ENCODE measurements around the gene DDI2. TPM values are rescaled to one million over a fixed set of nuclear protein-coding genes. Genes with fewer than 3 reads are reported as not detected.

The DDI2 gene
- total RNA-seq, 2 experiments from 2014 or later = 33.7 to 34.9 TPM

DNA sequence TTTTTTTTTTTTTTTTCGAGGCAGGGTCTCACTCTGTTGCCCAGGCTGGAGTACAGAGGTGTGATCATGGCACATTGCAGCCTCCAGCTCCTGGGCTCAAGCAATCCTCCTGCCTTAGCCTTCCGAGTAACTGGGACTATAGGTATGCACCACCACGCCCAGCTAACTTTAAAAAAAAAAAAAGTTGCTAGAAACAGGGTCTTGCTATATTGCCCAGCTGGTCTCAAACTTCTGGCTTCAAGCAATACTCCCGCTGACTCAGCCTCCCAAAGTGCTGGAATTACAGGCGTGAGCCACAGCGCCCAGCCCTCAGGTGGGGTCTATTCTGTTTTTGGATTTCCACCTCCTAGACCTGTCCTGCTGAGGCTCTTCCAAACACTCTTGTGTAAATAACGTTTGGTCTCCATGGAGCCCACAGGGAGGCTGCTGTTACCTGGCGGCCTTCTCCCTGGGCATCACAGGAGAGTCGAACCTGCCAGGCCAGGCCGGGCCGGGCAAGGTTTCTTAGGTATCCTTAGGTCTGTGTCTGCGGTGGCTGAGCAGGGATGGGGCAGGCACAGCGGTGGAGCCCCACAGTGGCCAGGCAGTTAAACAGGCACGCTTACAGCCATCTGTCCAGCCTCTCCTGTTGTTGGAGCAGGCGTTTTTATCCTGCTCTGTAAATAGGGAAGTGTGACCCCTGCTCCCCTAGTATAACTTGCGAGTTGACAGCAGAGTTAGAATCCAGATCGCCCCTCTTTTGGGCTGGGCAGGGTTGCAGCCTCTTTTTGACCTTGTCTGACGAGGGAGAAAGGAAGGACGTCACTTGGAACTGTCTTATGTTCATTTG is 85.7 kb downstream of the DDI2 start:
- Mint-ChIP-seq H3K27ac (no peak overlapping the region), H3K4me1 (ENCODE audit: low read depth) (peaks cover 22% of the 10 kb centered on the region), H3K36me3 (ENCODE audit: low read depth) (peaks cover 14% of the 10 kb centered on the region), H3K4me3 (no peak overlapping the region), H3K9me3 (no peaks in the 10 kb centered on the region), H3K27me3 (no peaks in the 10 kb centered on the region)
- intact Hi-C loops (cut with micrococcal nuclease) = no loop called here
- no peak for DNase-seq
- TF ChIP-seq, protein P1, sequence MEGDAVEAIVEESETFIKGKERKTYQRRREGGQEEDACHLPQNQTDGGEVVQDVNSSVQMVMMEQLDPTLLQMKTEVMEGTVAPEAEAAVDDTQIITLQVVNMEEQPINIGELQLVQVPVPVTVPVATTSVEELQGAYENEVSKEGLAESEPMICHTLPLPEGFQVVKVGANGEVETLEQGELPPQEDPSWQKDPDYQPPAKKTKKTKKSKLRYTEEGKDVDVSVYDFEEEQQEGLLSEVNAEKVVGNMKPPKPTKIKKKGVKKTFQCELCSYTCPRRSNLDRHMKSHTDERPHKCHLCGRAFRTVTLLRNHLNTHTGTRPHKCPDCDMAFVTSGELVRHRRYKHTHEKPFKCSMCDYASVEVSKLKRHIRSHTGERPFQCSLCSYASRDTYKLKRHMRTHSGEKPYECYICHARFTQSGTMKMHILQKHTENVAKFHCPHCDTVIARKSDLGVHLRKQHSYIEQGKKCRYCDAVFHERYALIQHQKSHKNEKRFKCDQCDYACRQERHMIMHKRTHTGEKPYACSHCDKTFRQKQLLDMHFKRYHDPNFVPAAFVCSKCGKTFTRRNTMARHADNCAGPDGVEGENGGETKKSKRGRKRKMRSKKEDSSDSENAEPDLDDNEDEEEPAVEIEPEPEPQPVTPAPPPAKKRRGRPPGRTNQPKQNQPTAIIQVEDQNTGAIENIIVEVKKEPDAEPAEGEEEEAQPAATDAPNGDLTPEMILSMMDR (IDR thresholded peaks at IDR 0.05) = no peak
- ATAC-seq = no peak
- ChIA-PET CTCF (no interaction called here), POLR2A (interaction anchor here (1.0 kb wide), 1 partner anchor 12 kb away, joined by 3 read pairs; no protein-coding TSS in a partner anchor)

DNA sequence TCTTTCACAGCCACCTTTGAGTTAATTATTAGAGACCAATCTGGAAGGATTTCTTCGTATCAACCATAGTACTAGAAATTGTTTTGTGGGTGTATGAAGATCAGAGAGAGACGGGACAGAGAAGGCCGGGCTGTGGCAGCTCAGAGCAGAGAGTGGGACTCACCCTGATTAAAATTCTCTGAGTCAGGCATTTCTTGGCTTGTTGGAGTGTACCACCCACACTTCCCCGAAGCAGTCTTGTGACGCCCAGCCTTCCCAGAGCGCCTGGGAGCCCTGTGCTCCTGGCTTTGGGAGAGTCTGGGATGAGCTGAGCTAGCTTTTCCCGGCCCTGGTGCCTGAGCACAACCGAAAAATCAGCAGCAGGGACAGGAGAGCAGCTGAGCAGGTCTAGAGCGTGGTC is 86.3 kb downstream of the DDI2 start:
- intact Hi-C loops (cut with micrococcal nuclease) = no loop called here
- Mint-ChIP-seq H3K27ac (no peak overlapping the region), H3K4me1 (ENCODE audit: low read depth) (peaks cover 24% of the 10 kb centered on the region), H3K9me3 (no peaks in the 10 kb centered on the region), H3K4me3 (no peak overlapping the region), H3K36me3 (ENCODE audit: low read depth) (peaks cover 14% of the 10 kb centered on the region), H3K27me3 (no peaks in the 10 kb centered on the region)
- ATAC-seq (no peak), DNase-seq (no peak)
- POLR2A ChIA-PET = no interaction called here
- CTCF ChIA-PET = no interaction called here
- TF ChIP-seq, protein P1 (IDR thresholded peaks at IDR 0.05) = no peak

DNA sequence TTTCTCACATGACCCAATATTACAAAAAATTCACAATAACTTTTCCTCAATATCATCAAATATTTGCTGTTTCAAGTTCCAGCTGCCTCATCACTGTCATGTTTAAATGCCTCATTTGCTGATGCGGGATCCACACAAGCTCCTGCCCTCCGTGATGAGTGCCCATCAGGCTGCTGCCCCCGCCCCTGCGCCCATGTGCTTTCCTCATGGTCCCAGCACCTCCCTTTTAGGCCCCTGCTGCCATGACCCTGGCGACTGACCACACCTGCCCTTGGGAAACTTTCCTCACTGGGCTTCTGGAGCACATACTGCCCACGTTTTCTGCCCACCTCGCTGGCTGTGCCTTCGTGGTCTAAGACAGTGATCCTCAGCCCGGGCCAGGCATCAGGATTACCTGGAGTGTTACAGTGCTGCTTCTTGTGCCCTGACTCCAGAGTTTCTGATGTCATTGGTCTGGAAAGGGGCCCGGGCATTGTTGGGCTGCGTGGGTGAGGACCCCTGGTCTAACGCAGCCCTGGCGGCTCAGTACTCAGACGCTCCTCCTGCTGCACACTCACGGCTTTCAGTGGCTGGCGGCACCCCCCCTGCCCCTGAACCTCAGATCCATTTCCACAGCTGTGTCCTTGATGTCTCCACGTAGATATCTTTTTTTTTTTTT is 87.4 kb downstream of the DDI2 start:
- Mint-ChIP-seq H3K27me3 (no peaks in the 10 kb centered on the region), H3K4me3 (no peak overlapping the region), H3K36me3 (ENCODE audit: low read depth) (peaks cover 7% of the 10 kb centered on the region), H3K4me1 (ENCODE audit: low read depth) (peaks cover 19% of the 10 kb centered on the region), H3K27ac (no peak overlapping the region), H3K9me3 (no peaks in the 10 kb centered on the region)
- ATAC-seq (no peak), DNase-seq (no peak)
- POLR2A ChIA-PET = interaction anchor here (1.4 kb wide), 1 partner anchor 10 kb away, joined by 3 read pairs; no protein-coding TSS in a partner anchor
- TF ChIP-seq, protein P1 (IDR thresholded peaks at IDR 0.05) = no peak
- intact Hi-C loops (cut with micrococcal nuclease) = no loop called here
- CTCF ChIA-PET = interaction anchor here (1.6 kb wide), 1 partner anchor 87 kb away, joined by 4 read pairs; no protein-coding TSS in a partner anchor

DNA sequence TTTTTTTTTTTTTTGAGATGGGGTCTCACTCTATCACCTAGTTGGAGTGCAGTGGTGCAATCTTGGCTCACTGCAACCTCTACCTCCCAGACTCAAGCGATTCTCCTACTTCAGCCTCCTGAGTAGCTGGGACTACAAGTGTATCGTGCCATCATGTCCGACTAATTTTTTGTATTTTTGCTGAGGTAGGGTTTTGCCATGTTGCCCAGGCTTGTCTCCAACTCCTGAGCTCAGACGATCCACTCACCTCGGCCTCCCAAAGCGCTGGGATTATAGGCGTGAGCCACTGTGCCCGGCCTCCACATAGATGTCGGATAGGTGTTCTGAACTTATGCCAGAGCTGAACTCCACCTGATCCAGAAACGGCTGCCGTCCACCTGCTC is 87.9 kb downstream of the DDI2 start:
- Mint-ChIP-seq H3K27ac (no peak overlapping the region), H3K4me1 (ENCODE audit: low read depth) (peaks cover 19% of the 10 kb centered on the region), H3K4me3 (no peak overlapping the region), H3K9me3 (no peaks in the 10 kb centered on the region), H3K27me3 (no peaks in the 10 kb centered on the region), H3K36me3 (ENCODE audit: low read depth) (peaks cover 7% of the 10 kb centered on the region)
- POLR2A ChIA-PET = interaction anchor here (1.4 kb wide), 1 partner anchor 10 kb away, joined by 3 read pairs; no protein-coding TSS in a partner anchor
- DNase-seq (no peak), ATAC-seq (no peak)
- TF ChIP-seq, protein P1 (IDR thresholded peaks at IDR 0.05) = no peak
- CTCF ChIA-PET = interaction anchor here (1.6 kb wide), 1 partner anchor 87 kb away, joined by 4 read pairs; no protein-coding TSS in a partner anchor
- intact Hi-C loops (cut with micrococcal nuclease) = no loop called here

DNA sequence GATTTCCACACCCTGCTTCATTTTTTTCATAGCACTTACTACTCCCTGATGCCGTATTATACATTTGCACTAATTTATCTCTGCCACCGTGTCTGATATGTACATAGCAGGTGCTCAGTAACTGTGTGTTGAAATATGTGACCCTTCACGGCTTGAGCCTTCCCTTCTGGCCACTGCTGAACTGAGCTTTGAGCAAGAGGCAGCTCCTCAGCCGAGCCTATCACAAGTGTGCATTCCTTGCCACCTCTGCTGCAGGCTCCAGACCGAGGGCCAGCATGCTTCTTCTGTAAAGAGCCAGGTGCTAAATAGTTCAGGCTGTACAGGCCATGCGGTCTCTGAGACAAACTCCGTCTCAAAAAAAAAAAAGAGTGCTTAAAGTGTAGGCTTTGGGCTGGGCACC is 89.5 kb downstream of the DDI2 start:
- ChIA-PET CTCF (no interaction called here), POLR2A (no interaction called here)
- DNase-seq (no peak), ATAC-seq (no peak)
- H3K36me3 Mint-ChIP-seq (ENCODE audit: low read depth) = peaks cover 7% of the 10 kb centered on the region
- H3K27ac Mint-ChIP-seq = no peak overlapping the region
- intact Hi-C loops (cut with micrococcal nuclease) = no loop called here
- H3K9me3 Mint-ChIP-seq = no peaks in the 10 kb centered on the region
- TF ChIP-seq, protein P1 (IDR thresholded peaks at IDR 0.05) = no peak
- H3K27me3 Mint-ChIP-seq = no peaks in the 10 kb centered on the region
- peaks cover 19% of the 10 kb centered on the region for H3K4me1 Mint-ChIP-seq (ENCODE audit: low read depth)
- no peak overlapping the region for H3K4me3 Mint-ChIP-seq

Measured in activated CD8-positive, alpha-beta T cell treated with anti-CD3 and anti-CD28 coated beads for 36 hours (primary cell).